Endodermal cell (in vitro differentiated cells): ENCODE measurements around the gene XRN1. TPM values are rescaled to one million over a fixed set of nuclear protein-coding genes. Genes with fewer than 3 reads are reported as not detected.
A peak's percentile ranks its signal among the peaks of the same experiment; 100 is the strongest.

Experiments
- DNase-seq: peaks from one replicate; pipeline ENCODE4 v3.0.0-alpha.2; 2017
- H3K27ac ChIP-seq: 2 replicates; pipeline ENCODE4 v1.5.1; 2013; ENCODE audit warnings: mild to moderate bottlenecking, low read depth, low read length, moderate library complexity
- H3K27me3 ChIP-seq: 2 replicates; pipeline ENCODE4 v1.6.1; 2013; ENCODE audit warnings: mild to moderate bottlenecking, low read length, moderate library complexity; ENCODE audit not compliant: insufficient read depth, control insufficient read depth, poor library complexity, severe bottlenecking
- H3K36me3 ChIP-seq: 2 replicates; pipeline ENCODE4 v1.7.0; 2013; ENCODE audit warnings: mild to moderate bottlenecking, low read length, moderate library complexity; ENCODE audit not compliant: control insufficient read depth, insufficient read depth
- H3K4me1 ChIP-seq: one replicate; pipeline ENCODE4 v1.7.0; 2013; ENCODE audit warnings: low read length; ENCODE audit not compliant: control insufficient read depth, insufficient read depth
- H3K4me3 ChIP-seq: 2 replicates; pipeline ENCODE4 v1.5.1; 2013; ENCODE audit warnings: mild to moderate bottlenecking, low read length, moderate library complexity
- H3K9ac ChIP-seq: 2 replicates; pipeline ENCODE4 v1.6.1; 2013; ENCODE audit warnings: mild to moderate bottlenecking, low read length, moderate library complexity; ENCODE audit not compliant: poor library complexity, severe bottlenecking; ENCODE audit errors: extremely low read depth
- H3K9me3 ChIP-seq: 2 replicates; pipeline ENCODE4 v1.6.1; 2013; ENCODE audit warnings: mild to moderate bottlenecking, low read length, moderate library complexity; ENCODE audit not compliant: control insufficient read depth
- H3K27ac Mint-ChIP-seq: 2 replicates; pipeline ENCODE4 v1.8.0; 2020; ENCODE audit warnings: mixed read lengths
- H3K27me3 Mint-ChIP-seq: 2 replicates; pipeline ENCODE4 v1.8.0; 2021; ENCODE audit warnings: mild to moderate bottlenecking, mixed read lengths; ENCODE audit not compliant: insufficient read depth
- H3K36me3 Mint-ChIP-seq: 2 replicates; pipeline ENCODE4 v1.8.0; 2020; ENCODE audit warnings: low read depth, mixed read lengths
- H3K4me1 Mint-ChIP-seq: 2 replicates; pipeline ENCODE4 v1.8.0; 2020; ENCODE audit warnings: mixed read lengths
- H3K4me3 Mint-ChIP-seq: 2 replicates; pipeline ENCODE4 v1.8.0; 2020; ENCODE audit warnings: mild to moderate bottlenecking, moderate library complexity, mixed read lengths
- H3K9me3 Mint-ChIP-seq: 2 replicates; pipeline ENCODE4 v1.8.0; 2020; ENCODE audit warnings: mild to moderate bottlenecking, mixed read lengths
- WGBS, 2 experiments: methylation state at CpG; one replicate each; pipeline versions ENCODE4 v1.1.5 to v1.1.7; 2013; ENCODE audit warnings: missing lambda C conversion rate in 2 of 2, mixed read lengths in 1 of 2; ENCODE audit not compliant: insufficient coverage in 1 of 2, insufficient read length in 1 of 2; 5-methylcytosine and 5-hydroxymethylcytosine counted together
- long read RNA-seq, 4 experiments: library from polyadenylated mRNA in 2 of 4; library from RNA in 1 of 4; library from capped mRNA in 1 of 4; stranded (forward) in 3 of 4; unstranded in 1 of 4; transcript quantifications; one replicate each; pipeline ENCODE4 v2.0.0, GENCODE V29; 2020 to 2021; ENCODE audit warnings: inconsistent platforms in 1 of 4
- polyA plus RNA-seq, 2 experiments: library from polyadenylated mRNA; stranded (reverse); fragments of 50-300 nt; gene quantifications; one replicate each; pipeline ENCODE4 v1.2.3, GENCODE V29; 2013
- total RNA-seq, 2 donors: library from RNA; stranded (reverse); fragmentation: NEBNext Ultra II Directional in 1 of 2; extraction: Animal tissue kit (Norgen Biotek cat#: 25700) in 1 of 2; gene quantifications; 2 replicates in 1 of 2; 3 replicates in 1 of 2; pipeline ENCODE4 v1.2.1, GENCODE V29; 2021
- TF ChIP-seq, protein P1 (sequence below): fragments of 200-600 bp; sonication (generic); conservative IDR thresholded peaks from 2 replicates; pipeline ENCODE4 v1.5.0; 2021; ENCODE audit warnings: antibody characterized with exemption, mild to moderate bottlenecking

XRN1 gene, protein sequence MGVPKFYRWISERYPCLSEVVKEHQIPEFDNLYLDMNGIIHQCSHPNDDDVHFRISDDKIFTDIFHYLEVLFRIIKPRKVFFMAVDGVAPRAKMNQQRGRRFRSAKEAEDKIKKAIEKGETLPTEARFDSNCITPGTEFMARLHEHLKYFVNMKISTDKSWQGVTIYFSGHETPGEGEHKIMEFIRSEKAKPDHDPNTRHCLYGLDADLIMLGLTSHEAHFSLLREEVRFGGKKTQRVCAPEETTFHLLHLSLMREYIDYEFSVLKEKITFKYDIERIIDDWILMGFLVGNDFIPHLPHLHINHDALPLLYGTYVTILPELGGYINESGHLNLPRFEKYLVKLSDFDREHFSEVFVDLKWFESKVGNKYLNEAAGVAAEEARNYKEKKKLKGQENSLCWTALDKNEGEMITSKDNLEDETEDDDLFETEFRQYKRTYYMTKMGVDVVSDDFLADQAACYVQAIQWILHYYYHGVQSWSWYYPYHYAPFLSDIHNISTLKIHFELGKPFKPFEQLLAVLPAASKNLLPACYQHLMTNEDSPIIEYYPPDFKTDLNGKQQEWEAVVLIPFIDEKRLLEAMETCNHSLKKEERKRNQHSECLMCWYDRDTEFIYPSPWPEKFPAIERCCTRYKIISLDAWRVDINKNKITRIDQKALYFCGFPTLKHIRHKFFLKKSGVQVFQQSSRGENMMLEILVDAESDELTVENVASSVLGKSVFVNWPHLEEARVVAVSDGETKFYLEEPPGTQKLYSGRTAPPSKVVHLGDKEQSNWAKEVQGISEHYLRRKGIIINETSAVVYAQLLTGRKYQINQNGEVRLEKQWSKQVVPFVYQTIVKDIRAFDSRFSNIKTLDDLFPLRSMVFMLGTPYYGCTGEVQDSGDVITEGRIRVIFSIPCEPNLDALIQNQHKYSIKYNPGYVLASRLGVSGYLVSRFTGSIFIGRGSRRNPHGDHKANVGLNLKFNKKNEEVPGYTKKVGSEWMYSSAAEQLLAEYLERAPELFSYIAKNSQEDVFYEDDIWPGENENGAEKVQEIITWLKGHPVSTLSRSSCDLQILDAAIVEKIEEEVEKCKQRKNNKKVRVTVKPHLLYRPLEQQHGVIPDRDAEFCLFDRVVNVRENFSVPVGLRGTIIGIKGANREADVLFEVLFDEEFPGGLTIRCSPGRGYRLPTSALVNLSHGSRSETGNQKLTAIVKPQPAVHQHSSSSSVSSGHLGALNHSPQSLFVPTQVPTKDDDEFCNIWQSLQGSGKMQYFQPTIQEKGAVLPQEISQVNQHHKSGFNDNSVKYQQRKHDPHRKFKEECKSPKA (N-terminal part only)
- 10 to 100 TPM; 27.6 to 29.3 TPM for total RNA-seq
- polyA plus RNA-seq (2013, experiment 1 of 2) = 16.4 TPM
- polyA plus RNA-seq (2013, experiment 2 of 2) = 15.3 TPM
- long read RNA-seq, experiment 1, partial matches to known transcripts = 1 of 3 reads
- long read RNA-seq, experiment 1, other reads (novel, unspliced or antisense) = 2 of 3 reads
- long read RNA-seq, experiment 2, full-length matches to known transcripts = 2 of 5 reads
- long read RNA-seq, experiment 2, partial matches to known transcripts = 2 of 5 reads
- long read RNA-seq, experiment 2, other reads (novel, unspliced or antisense) = 1 of 5 reads
- long read RNA-seq, experiment 3, full-length matches to known transcripts = 1 of 49 reads
- long read RNA-seq, experiment 3, partial matches to known transcripts = 33 of 49 reads
- long read RNA-seq, experiment 3, other reads (novel, unspliced or antisense) = 15 of 49 reads
- long read RNA-seq, experiment 4, partial matches to known transcripts = 2 of 4 reads
- long read RNA-seq, experiment 4, other reads (novel, unspliced or antisense) = 1 of 4 reads

- Mint-ChIP-seq H3K36me3 (peaks cover 9% of the 10 kb centered on the region), H3K4me1 (peaks cover 15% of the 10 kb centered on the region), H3K9me3 (peaks cover 3% of the 10 kb centered on the region), H3K4me3 (peak within 1 kb of the TSS; percentile 99), H3K27ac (peak within 1 kb of the TSS; percentile 99), H3K27me3 (no peaks in the 10 kb centered on the region)
- Histone ChIP-seq H3K4me1 (peaks cover 2% of the 10 kb centered on the region), H3K9me3 (peaks cover 6% of the 10 kb centered on the region), H3K27me3 (no peaks in the 10 kb centered on the region), H3K27ac (peak within 1 kb of the TSS; percentile 80), H3K9ac (peak within 1 kb of the TSS; percentile 97), H3K4me3 (peak within 1 kb of the TSS; percentile 97), H3K36me3 (peaks cover 12% of the 10 kb centered on the region)
- WGBS, 2 experiments = 12 to 30% methylated on average over 15 to 52 of the region's 52 CpGs
- DNase-seq = peak; percentile 98
- TF ChIP-seq, protein P1, sequence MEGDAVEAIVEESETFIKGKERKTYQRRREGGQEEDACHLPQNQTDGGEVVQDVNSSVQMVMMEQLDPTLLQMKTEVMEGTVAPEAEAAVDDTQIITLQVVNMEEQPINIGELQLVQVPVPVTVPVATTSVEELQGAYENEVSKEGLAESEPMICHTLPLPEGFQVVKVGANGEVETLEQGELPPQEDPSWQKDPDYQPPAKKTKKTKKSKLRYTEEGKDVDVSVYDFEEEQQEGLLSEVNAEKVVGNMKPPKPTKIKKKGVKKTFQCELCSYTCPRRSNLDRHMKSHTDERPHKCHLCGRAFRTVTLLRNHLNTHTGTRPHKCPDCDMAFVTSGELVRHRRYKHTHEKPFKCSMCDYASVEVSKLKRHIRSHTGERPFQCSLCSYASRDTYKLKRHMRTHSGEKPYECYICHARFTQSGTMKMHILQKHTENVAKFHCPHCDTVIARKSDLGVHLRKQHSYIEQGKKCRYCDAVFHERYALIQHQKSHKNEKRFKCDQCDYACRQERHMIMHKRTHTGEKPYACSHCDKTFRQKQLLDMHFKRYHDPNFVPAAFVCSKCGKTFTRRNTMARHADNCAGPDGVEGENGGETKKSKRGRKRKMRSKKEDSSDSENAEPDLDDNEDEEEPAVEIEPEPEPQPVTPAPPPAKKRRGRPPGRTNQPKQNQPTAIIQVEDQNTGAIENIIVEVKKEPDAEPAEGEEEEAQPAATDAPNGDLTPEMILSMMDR = no peak
Observed at GRCh38 chr3:142447852-142448823, at the start of gene XRN1. XRN1 (minus strand) TSS chr3:142448037; CDS start chr3:142447944, 93 bp downstream.

GRCh38 chr3:142495103-142495502 is 47.3 kb upstream of the XRN1 start:
- WGBS, 2 experiments = 96% methylated on average over 3 of the region's 3 CpGs; no CpG with 5 or more reads in 1 of the 2 experiments
- no peaks in the 10 kb centered on the region for H3K9me3 Mint-ChIP-seq
- H3K27me3 ChIP-seq = no peaks in the 10 kb centered on the region
- no peaks in the 10 kb centered on the region for H3K4me1 ChIP-seq
- no peak overlapping the region for H3K4me3 ChIP-seq
- H3K36me3 ChIP-seq = peaks cover 54% of the 10 kb centered on the region
- no peak for DNase-seq
- TF ChIP-seq, protein P1 = no peak
- H3K27ac ChIP-seq = no peak overlapping the region
- H3K36me3 Mint-ChIP-seq = peaks cover 24% of the 10 kb centered on the region
- H3K4me3 Mint-ChIP-seq = no peak overlapping the region
- no peaks in the 10 kb centered on the region for H3K4me1 Mint-ChIP-seq
- H3K9ac ChIP-seq = no peak overlapping the region
- no peak overlapping the region for H3K27ac Mint-ChIP-seq
- H3K9me3 ChIP-seq = no peaks in the 10 kb centered on the region
- H3K27me3 Mint-ChIP-seq = no peaks in the 10 kb centered on the region
